Urinary bladder (tissue), 4 donors: ENCODE measurements around the gene DNMT3A. TPM values are rescaled to one million over a fixed set of nuclear protein-coding genes. Genes with fewer than 3 reads are reported as not detected.

Experiments
- DNase-seq: peaks from one replicate; pipeline ENCODE4 v3.0.0-alpha.2; 2015; ENCODE audit errors: extremely low spot score
- H3K27ac ChIP-seq: one replicate; pipeline ENCODE4 v1.5.1; 2013; ENCODE audit warnings: low read depth, mild to moderate bottlenecking, moderate library complexity
- H3K36me3 ChIP-seq: one replicate; pipeline ENCODE4 v1.6.1; 2013; ENCODE audit warnings: mild to moderate bottlenecking, moderate library complexity; ENCODE audit not compliant: insufficient read depth
- H3K4me1 ChIP-seq: one replicate; pipeline ENCODE4 v1.6.1; 2013; ENCODE audit warnings: mild to moderate bottlenecking, moderate library complexity; ENCODE audit not compliant: insufficient read depth
- H3K4me3 ChIP-seq: one replicate; pipeline ENCODE4 v1.5.1; 2013; ENCODE audit warnings: low read depth, low read length
- WGBS: extraction: QIAGEN DNeasy Blood & Tissue Kit; methylation state at CpG from one replicate; pipeline ENCODE4 v1.1.7; 2013; 5-methylcytosine and 5-hydroxymethylcytosine counted together
- polyA plus RNA-seq: library from polyadenylated mRNA; stranded (reverse); fragments of 200-250 nt; gene quantifications from one replicate; pipeline ENCODE4 v1.2.3, GENCODE V29; 2013
- total RNA-seq: library from RNA; depleted of rRNA; stranded (reverse); fragments of >200 nt; gene quantifications from one replicate; pipeline ENCODE4 v1.2.3, GENCODE V29; 2014
- donor health status: healthy with polysubstance abuse.
- donor health status: healthy.

Gene DNMT3A
- total and polyA plus RNA-seq, 2 donors, result 11.4 to 34.1 TPM

GRCh38 chr2:25293958-25294562, 47.7 kb downstream of the DNMT3A start:
- no peak overlapping the region for H3K27ac ChIP-seq
- H3K4me3 ChIP-seq, result no peak overlapping the region
- H3K4me1 ChIP-seq, result no peaks in the 10 kb centered on the region
- no peak for DNase-seq
- H3K36me3 ChIP-seq, result no peaks in the 10 kb centered on the region
- WGBS, result 57% methylated on average over 13 of the region's 13 CpGs

DNA sequence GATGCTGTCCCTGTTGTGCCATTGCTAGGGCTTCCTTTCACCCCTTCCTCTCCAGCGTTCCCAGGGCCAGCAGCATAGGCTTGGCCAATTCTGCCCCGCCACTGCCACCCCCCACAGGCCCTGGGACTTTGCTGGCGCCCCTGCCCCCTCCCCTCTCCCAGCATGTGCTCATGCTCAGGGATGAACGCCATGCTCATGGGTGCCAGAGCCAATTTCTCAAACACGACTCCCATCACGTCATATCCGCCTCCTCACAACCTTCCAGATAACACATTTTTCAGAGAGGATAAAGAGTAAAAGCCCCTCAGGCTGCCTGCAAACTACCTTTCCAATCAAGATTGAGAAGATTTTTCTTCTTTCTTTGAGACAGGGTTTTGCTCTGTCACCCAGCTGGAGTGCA, 48.6 kb downstream of the DNMT3A start:
- Histone ChIP-seq H3K27ac (no peak overlapping the region), H3K4me1 (no peaks in the 10 kb centered on the region), H3K36me3 (no peaks in the 10 kb centered on the region), H3K4me3 (no peak overlapping the region)
- DNase-seq, result no peak
- WGBS, result 72% methylated on average over 7 of the region's 7 CpGs

DNA sequence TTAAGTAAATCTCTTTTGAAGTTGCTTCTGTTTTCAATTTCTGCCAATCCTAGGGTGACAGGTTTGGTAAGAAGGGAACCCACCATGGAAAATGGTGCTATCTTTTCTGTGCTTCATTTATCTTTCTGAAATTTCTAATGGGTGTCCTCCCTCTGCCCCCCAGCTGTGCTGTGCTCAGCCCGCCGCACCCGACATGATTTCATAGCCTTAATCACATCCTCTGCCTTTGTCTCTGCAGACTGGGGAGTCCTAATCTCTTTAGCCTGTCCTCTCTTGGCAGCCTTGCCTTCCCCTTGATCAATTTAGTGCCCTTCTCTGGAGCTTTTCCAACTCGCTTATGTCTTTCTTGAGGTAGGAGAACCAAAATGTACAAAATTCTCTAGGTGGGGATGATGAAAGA, 49.3 kb downstream of the DNMT3A start:
- Histone ChIP-seq H3K4me1 (no peaks in the 10 kb centered on the region), H3K36me3 (no peaks in the 10 kb centered on the region), H3K4me3 (no peak overlapping the region), H3K27ac (no peak overlapping the region)
- WGBS, result 83% methylated on average over 4 of the region's 4 CpGs
- DNase-seq, result no peak

- H3K4me3 ChIP-seq, result no peak overlapping the region
- no peak overlapping the region for H3K27ac ChIP-seq
- 58% methylated on average over 19 of the region's 19 CpGs for WGBS
- no peak for DNase-seq
- no peaks in the 10 kb centered on the region for H3K36me3 ChIP-seq
- no peaks in the 10 kb centered on the region for H3K4me1 ChIP-seq
These were observed 50.8 kb downstream of the DNMT3A start for GRCh38 chr2:25290811-25291495.

DNA sequence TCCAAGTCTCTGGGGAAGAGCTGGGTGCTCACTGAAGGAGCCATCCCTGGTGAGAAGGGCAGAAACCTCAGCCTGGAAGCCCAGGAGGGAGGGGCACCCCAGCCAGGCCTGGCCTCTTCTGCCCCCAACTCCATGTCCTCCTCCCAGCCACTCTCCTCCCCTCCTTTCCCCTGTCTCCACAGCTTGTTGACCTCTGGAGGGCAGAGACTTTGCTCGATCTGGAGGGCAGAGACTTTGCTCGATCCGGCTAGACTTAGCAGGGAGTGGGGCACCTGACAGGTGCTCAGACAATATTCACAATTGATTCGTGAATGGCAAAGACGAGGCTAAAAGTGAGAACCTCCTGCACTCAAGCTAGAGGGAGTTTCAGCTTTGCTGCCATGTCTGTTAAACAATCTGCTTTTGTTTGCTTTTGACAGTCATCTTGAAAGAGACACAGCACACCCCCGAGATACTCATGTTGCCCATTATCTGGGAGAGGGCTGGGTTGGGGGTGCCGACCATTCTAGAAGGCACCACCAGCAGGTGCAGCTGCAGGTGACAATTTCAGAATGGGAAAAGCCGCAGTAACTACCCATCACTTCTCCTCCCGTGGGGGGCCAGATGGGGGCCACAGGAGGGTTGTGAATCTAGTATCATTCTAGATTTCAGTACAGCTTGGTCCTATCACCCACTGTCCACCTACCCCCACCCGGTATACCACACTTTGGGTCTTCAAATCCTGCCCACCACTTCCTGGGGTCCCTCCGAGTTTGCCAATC, 54.8 kb downstream of the DNMT3A start:
- H3K27ac ChIP-seq, result no peak overlapping the region
- 87% methylated on average over 11 of the region's 11 CpGs for WGBS

DNA sequence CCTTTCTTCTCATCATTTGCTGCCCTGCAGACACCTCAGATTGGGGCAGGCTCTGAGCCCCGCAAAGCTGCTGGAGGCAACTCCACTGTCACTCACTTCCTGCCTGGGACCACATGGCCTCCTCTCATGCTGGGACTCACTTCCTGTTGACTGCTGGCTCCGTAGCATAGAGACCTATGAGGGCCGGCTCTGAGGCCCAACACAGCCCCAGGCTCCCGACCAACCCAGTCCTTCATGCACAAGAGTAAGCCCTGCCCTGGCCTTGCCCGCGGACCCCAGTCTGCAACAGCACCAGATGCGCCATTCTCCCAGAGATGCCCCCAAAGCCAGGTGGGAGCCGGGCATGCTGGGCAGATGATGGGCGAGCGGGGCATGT, 55.7 kb downstream of the DNMT3A start:
- H3K27ac ChIP-seq, result no peak overlapping the region

More for the DNA sequence above, 54.8 kb downstream of the DNMT3A start:
- no peak overlapping the region for H3K4me3 ChIP-seq
- no peak for DNase-seq
- H3K4me1 ChIP-seq, result no peaks in the 10 kb centered on the region
- no peaks in the 10 kb centered on the region for H3K36me3 ChIP-seq

GRCh38 chr2:25285265-25286024, 56.3 kb downstream of the DNMT3A start:
- H3K4me1 ChIP-seq, result no peaks in the 10 kb centered on the region
- no peak overlapping the region for H3K4me3 ChIP-seq
- no peaks in the 10 kb centered on the region for H3K36me3 ChIP-seq
- no peak overlapping the region for H3K27ac ChIP-seq
- no peak for DNase-seq
- 74% methylated on average over 11 of the region's 11 CpGs for WGBS

More for the DNA sequence above, 55.7 kb downstream of the DNMT3A start:
- Histone ChIP-seq H3K4me1 (no peaks in the 10 kb centered on the region), H3K36me3 (no peaks in the 10 kb centered on the region), H3K4me3 (no peak overlapping the region)
- 75% methylated on average over 10 of the region's 10 CpGs for WGBS
- DNase-seq, result no peak

DNA sequence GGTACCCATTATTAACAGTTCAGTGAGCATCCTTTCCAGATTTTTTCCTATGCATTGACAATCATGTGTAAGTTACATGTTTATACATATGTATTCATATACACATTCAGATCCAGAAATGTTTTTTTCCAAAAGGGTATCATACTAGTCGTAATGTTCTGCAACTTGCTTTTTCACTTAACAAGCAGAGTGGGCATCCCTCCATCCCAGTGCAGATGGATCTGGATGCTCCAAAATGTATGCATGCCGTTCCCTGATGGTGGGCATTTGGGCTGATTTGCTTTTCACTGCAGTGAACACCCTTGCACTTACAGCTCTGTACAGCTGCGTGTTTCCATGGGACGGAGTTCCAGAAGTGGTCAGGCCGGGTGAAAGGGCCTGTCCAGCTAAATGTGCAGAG, 57.0 kb downstream of the DNMT3A start:
- Histone ChIP-seq H3K4me3 (no peak overlapping the region), H3K4me1 (no peaks in the 10 kb centered on the region), H3K36me3 (no peaks in the 10 kb centered on the region), H3K27ac (no peak overlapping the region)
- DNase-seq, result no peak
- WGBS, result 90% methylated on average over 5 of the region's 5 CpGs

DNA sequence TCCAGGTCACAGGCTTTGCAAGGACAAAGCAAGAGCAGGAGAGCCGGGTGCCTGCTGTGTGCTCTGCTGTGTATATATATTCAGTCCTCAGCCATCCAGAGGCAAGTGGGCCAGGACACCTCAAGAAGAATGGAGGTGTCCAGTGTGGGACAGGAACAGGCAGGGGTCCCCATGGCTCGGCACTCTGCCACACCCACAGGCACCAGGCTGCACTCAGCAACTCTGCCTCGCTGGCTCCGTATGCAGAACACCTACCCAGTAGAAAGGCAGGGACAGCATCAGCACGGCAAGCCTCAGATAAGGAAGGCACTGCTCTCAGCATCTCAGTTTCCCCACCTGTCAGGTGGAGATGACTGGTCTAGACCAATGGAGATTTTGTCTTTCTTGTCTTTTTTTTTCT, 57.8 kb downstream of the DNMT3A start:
- DNase-seq, result no peak
- no peak overlapping the region for H3K4me3 ChIP-seq
- no peaks in the 10 kb centered on the region for H3K4me1 ChIP-seq
- WGBS, result 93% methylated on average over 5 of the region's 5 CpGs
- no peak overlapping the region for H3K27ac ChIP-seq
- no peaks in the 10 kb centered on the region for H3K36me3 ChIP-seq

- no peaks in the 10 kb centered on the region for H3K4me1 ChIP-seq
- H3K36me3 ChIP-seq, result no peaks in the 10 kb centered on the region
- no peak overlapping the region for H3K4me3 ChIP-seq
- no peak for DNase-seq
- WGBS, result 83% methylated on average over 8 of the region's 8 CpGs
- H3K27ac ChIP-seq, result no peak overlapping the region
These were observed 59.8 kb downstream of the DNMT3A start for GRCh38 chr2:25281941-25282340.

DNA sequence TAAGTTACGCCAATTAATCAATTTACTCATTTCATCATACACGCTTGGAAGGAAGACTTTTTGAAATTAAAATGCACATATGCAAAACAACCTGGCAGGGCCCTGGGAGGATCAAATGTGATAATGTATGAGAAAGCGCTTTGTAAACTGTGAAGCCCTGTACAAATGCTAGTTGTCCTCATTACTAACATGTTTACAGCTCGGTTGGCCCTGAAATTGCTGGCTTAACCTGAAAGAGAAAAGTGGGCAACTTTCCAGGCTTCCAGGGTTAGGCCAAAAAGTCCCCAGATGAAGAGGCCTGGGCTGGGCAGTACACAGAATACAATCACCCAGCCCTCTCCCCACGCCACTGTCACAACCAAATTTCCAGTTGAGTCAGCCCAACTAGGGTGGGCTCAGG, 60.2 kb downstream of the DNMT3A start:
- Histone ChIP-seq H3K4me3 (no peak overlapping the region), H3K4me1 (no peaks in the 10 kb centered on the region), H3K27ac (no peak overlapping the region), H3K36me3 (no peaks in the 10 kb centered on the region)
- WGBS, result 70% methylated on average over 5 of the region's 5 CpGs
- DNase-seq, result no peak

DNA sequence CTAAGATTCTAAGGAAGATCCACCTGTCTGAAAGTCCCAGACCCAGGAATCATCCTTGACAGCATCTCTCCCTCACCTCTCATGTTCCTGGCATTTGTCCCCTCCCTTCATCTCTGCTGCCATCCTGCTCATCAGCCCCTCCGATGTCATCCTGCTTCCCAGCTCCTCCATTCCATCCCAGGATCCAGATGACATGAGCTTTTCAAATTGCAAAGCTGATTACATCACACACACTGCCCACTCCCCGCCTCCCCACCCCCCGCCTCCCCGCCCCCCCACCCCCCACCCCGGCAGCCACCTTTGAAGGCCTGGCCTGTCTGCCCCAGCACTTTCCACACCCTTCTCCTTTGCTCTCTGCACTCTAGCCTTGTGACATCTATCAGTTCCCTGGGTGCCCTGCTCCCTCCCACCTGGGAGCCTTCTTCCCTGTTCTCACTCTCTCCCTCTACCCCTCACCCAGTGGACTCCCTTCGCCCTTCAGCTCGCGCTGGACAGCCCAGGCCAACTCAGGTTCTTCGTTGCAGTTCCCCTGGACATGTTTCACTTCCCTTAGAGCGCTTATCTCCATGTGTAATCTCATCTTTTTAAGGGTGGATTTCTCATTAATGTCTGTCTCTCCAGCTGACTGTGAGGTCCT, 61.6 kb downstream of the DNMT3A start:
- WGBS, result 79% methylated on average over 10 of the region's 10 CpGs
- Histone ChIP-seq H3K4me1 (no peaks in the 10 kb centered on the region), H3K4me3 (no peak overlapping the region), H3K27ac (no peak overlapping the region), H3K36me3 (no peaks in the 10 kb centered on the region)
- no peak for DNase-seq

- peak overlapping the region; percentile 31 for H3K27ac ChIP-seq
- H3K4me3 ChIP-seq, result no peak overlapping the region
- WGBS, result 23% methylated on average over 12 of the region's 12 CpGs
- no peaks in the 10 kb centered on the region for H3K4me1 ChIP-seq
- no peak for DNase-seq
- H3K36me3 ChIP-seq, result no peaks in the 10 kb centered on the region
These were observed 62.6 kb downstream of the DNMT3A start for GRCh38 chr2:25279091-25279651.
